Activated T-helper 1 cell treated with anti-CD3 and anti-CD28 coated beads, Interleukin-12 subunit alpha, Interleukin-12 subunit beta, Interleukin-2, Interleukin-4 antibody, amounts not matched to agents 30 ng/mL and 10 ng/mL and 1 ng/mL, durations not matched to agents 14 hours and 24 hours and 36 hours (primary cell): Measurements from ENCODE around the gene CORO2B. TPM values are rescaled to one million over a fixed set of nuclear protein-coding genes. Genes with fewer than 3 reads are reported as not detected.

ENCODE experiments used
- DNase-seq: peaks from one replicate; pipeline ENCODE4 v3.0.0; 2021; ENCODE audit warnings: low spot score
- H3K27ac Mint-ChIP-seq: one replicate; pipeline ENCODE4 v1.8.0; 2021; ENCODE audit warnings: mild to moderate bottlenecking, mixed read lengths
- H3K27me3 Mint-ChIP-seq: one replicate; pipeline ENCODE4 v1.8.0; 2022; ENCODE audit warnings: mild to moderate bottlenecking, moderate library complexity, mixed read lengths; ENCODE audit not compliant: insufficient read depth
- H3K36me3 Mint-ChIP-seq: one replicate; pipeline ENCODE4 v1.8.0; 2021; ENCODE audit warnings: low read depth, mixed read lengths
- H3K4me1 Mint-ChIP-seq: one replicate; pipeline ENCODE4 v1.8.0; 2021; ENCODE audit warnings: low read depth, mixed read lengths
- H3K4me3 Mint-ChIP-seq: one replicate; pipeline ENCODE4 v1.8.0; 2021; ENCODE audit warnings: mild to moderate bottlenecking, moderate library complexity, mixed read lengths
- H3K9me3 Mint-ChIP-seq: one replicate; pipeline ENCODE4 v1.8.0; 2021; ENCODE audit warnings: mixed read lengths
- intact Hi-C: fragments of 100-400 bp; cut with micrococcal nuclease; formaldehyde crosslinking; loops from one replicate; pipeline ENCODE4 v1.15.1; 2024
- total RNA-seq: library from RNA; stranded (reverse); gene quantifications from 2 replicates; pipeline ENCODE4 v1.2.3, GENCODE V29; 2022

The CORO2B gene
- total RNA-seq, 1 donor from 2014 or later = not detected

- H3K27ac Mint-ChIP-seq = no peak overlapping the region
- no peak overlapping the region for H3K4me3 Mint-ChIP-seq
- no peak for DNase-seq
- no peaks in the 10 kb centered on the region for H3K9me3 Mint-ChIP-seq
- no peaks in the 10 kb centered on the region for H3K36me3 Mint-ChIP-seq
- peaks cover 6% of the 10 kb centered on the region for H3K27me3 Mint-ChIP-seq
- H3K4me1 Mint-ChIP-seq = no peaks in the 10 kb centered on the region
- intact Hi-C loops = no loop called here
Observed at GRCh38 chr15:68715111-68715510, 136.3 kb downstream of the CORO2B start.

- intact Hi-C loops = no loop called here
- no peaks in the 10 kb centered on the region for H3K36me3 Mint-ChIP-seq
- no peaks in the 10 kb centered on the region for H3K4me1 Mint-ChIP-seq
- no peak overlapping the region for H3K4me3 Mint-ChIP-seq
- H3K9me3 Mint-ChIP-seq = no peaks in the 10 kb centered on the region
- no peak overlapping the region for H3K27ac Mint-ChIP-seq
- peaks cover 7% of the 10 kb centered on the region for H3K27me3 Mint-ChIP-seq
- DNase-seq = no peak
Observed at GRCh38 chr15:68717951-68718350, 139.2 kb downstream of the CORO2B start.

GRCh38 chr15:68718468-68718867 is 139.7 kb downstream of the CORO2B start:
- intact Hi-C loops = no loop called here
- H3K27ac Mint-ChIP-seq = no peak overlapping the region
- H3K4me1 Mint-ChIP-seq = no peaks in the 10 kb centered on the region
- H3K4me3 Mint-ChIP-seq = no peak overlapping the region
- no peak for DNase-seq
- no peaks in the 10 kb centered on the region for H3K36me3 Mint-ChIP-seq
- H3K9me3 Mint-ChIP-seq = no peaks in the 10 kb centered on the region
- peaks cover 7% of the 10 kb centered on the region for H3K27me3 Mint-ChIP-seq

GRCh38 chr15:68719051-68719450 is 140.3 kb downstream of the CORO2B start:
- no peaks in the 10 kb centered on the region for H3K36me3 Mint-ChIP-seq
- DNase-seq = no peak
- no peaks in the 10 kb centered on the region for H3K4me1 Mint-ChIP-seq
- no peaks in the 10 kb centered on the region for H3K9me3 Mint-ChIP-seq
- peaks cover 7% of the 10 kb centered on the region for H3K27me3 Mint-ChIP-seq
- H3K27ac Mint-ChIP-seq = no peak overlapping the region
- intact Hi-C loops = no loop called here
- no peak overlapping the region for H3K4me3 Mint-ChIP-seq

GRCh38 chr15:68719672-68720071 is 140.9 kb downstream of the CORO2B start:
- H3K4me1 Mint-ChIP-seq = no peaks in the 10 kb centered on the region
- H3K27ac Mint-ChIP-seq = no peak overlapping the region
- intact Hi-C loops = no loop called here
- H3K9me3 Mint-ChIP-seq = no peaks in the 10 kb centered on the region
- no peaks in the 10 kb centered on the region for H3K36me3 Mint-ChIP-seq
- H3K4me3 Mint-ChIP-seq = no peak overlapping the region
- H3K27me3 Mint-ChIP-seq = peaks cover 5% of the 10 kb centered on the region
- DNase-seq = no peak

GRCh38 chr15:68721886-68722285 is 143.1 kb downstream of the CORO2B start:
- Mint-ChIP-seq H3K27me3 (peaks cover 8% of the 10 kb centered on the region), H3K9me3 (no peaks in the 10 kb centered on the region), H3K36me3 (no peaks in the 10 kb centered on the region), H3K4me3 (no peak overlapping the region), H3K4me1 (no peaks in the 10 kb centered on the region), H3K27ac (no peak overlapping the region)
- intact Hi-C loops = no loop called here
- no peak for DNase-seq

GRCh38 chr15:68725736-68726135 is 146.9 kb downstream of the CORO2B start:
- Mint-ChIP-seq H3K27me3 (peaks cover 6% of the 10 kb centered on the region), H3K4me1 (no peaks in the 10 kb centered on the region), H3K36me3 (no peaks in the 10 kb centered on the region), H3K4me3 (no peak overlapping the region), H3K27ac (no peak overlapping the region), H3K9me3 (no peaks in the 10 kb centered on the region)
- no peak for DNase-seq
- intact Hi-C loops = no loop called here

GRCh38 chr15:68726246-68726645 is 147.5 kb downstream of the CORO2B start:
- no peak overlapping the region for H3K27ac Mint-ChIP-seq

GRCh38 chr15:68729789-68730411 is 151.1 kb downstream of the CORO2B start:
- no peaks in the 10 kb centered on the region for H3K36me3 Mint-ChIP-seq
- no peaks in the 10 kb centered on the region for H3K9me3 Mint-ChIP-seq
- intact Hi-C loops = loop anchor here (1.0 to 5.0 kb wide), 3 partner anchors 52 to 145 kb away; no protein-coding TSS in a partner anchor
- peaks cover 5% of the 10 kb centered on the region for H3K4me1 Mint-ChIP-seq
- no peak overlapping the region for H3K4me3 Mint-ChIP-seq
- peaks cover 12% of the 10 kb centered on the region for H3K27me3 Mint-ChIP-seq
- DNase-seq = no peak
- no peak overlapping the region for H3K27ac Mint-ChIP-seq

More at GRCh38 chr15:68726246-68726645, 147.5 kb downstream of the CORO2B start:
- no peak overlapping the region for H3K4me3 Mint-ChIP-seq
- H3K27me3 Mint-ChIP-seq = peaks cover 6% of the 10 kb centered on the region
- DNase-seq = no peak
- no peaks in the 10 kb centered on the region for H3K4me1 Mint-ChIP-seq
- no peaks in the 10 kb centered on the region for H3K36me3 Mint-ChIP-seq
- intact Hi-C loops = no loop called here
- no peaks in the 10 kb centered on the region for H3K9me3 Mint-ChIP-seq

- no peak overlapping the region for H3K4me3 Mint-ChIP-seq
- H3K27ac Mint-ChIP-seq = no peak overlapping the region
- no peak for DNase-seq
- H3K27me3 Mint-ChIP-seq = peaks cover 11% of the 10 kb centered on the region
- intact Hi-C loops = loop anchor here (1.0 to 5.0 kb wide), 3 partner anchors 52 to 145 kb away; no protein-coding TSS in a partner anchor
- no peaks in the 10 kb centered on the region for H3K36me3 Mint-ChIP-seq
- no peaks in the 10 kb centered on the region for H3K9me3 Mint-ChIP-seq
- peaks cover 5% of the 10 kb centered on the region for H3K4me1 Mint-ChIP-seq
Observed at GRCh38 chr15:68730471-68730919, 151.7 kb downstream of the CORO2B start.

GRCh38 chr15:68730976-68731897 is 152.4 kb downstream of the CORO2B start:
- no peaks in the 10 kb centered on the region for H3K9me3 Mint-ChIP-seq
- intact Hi-C loops = loop anchor here (1.0 to 5.0 kb wide), 3 partner anchors 51 to 144 kb away; no protein-coding TSS in a partner anchor
- no peak overlapping the region for H3K27ac Mint-ChIP-seq
- H3K4me3 Mint-ChIP-seq = no peak overlapping the region
- no peaks in the 10 kb centered on the region for H3K36me3 Mint-ChIP-seq
- DNase-seq = no peak
- peaks cover 5% of the 10 kb centered on the region for H3K4me1 Mint-ChIP-seq
- H3K27me3 Mint-ChIP-seq = peaks cover 7% of the 10 kb centered on the region

- H3K9me3 Mint-ChIP-seq = no peaks in the 10 kb centered on the region
- H3K27me3 Mint-ChIP-seq = peaks cover 12% of the 10 kb centered on the region
- no peaks in the 10 kb centered on the region for H3K36me3 Mint-ChIP-seq
- no peak for DNase-seq
- no peak overlapping the region for H3K27ac Mint-ChIP-seq
- peaks cover 5% of the 10 kb centered on the region for H3K4me1 Mint-ChIP-seq
- intact Hi-C loops = loop anchor here (5.0 kb wide), 1 partner anchor 50 kb away; no protein-coding TSS in a partner anchor
- H3K4me3 Mint-ChIP-seq = no peak overlapping the region
Observed at GRCh38 chr15:68732451-68732850, 153.7 kb downstream of the CORO2B start.

- intact Hi-C loops = loop anchor here (5.0 kb wide), 1 partner anchor 49 kb away; no protein-coding TSS in a partner anchor
- H3K4me1 Mint-ChIP-seq = peaks cover 5% of the 10 kb centered on the region
- H3K9me3 Mint-ChIP-seq = no peaks in the 10 kb centered on the region
- no peaks in the 10 kb centered on the region for H3K36me3 Mint-ChIP-seq
- H3K4me3 Mint-ChIP-seq = no peak overlapping the region
- peaks cover 12% of the 10 kb centered on the region for H3K27me3 Mint-ChIP-seq
- no peak for DNase-seq
- H3K27ac Mint-ChIP-seq = no peak overlapping the region
Observed at GRCh38 chr15:68733666-68734065, 154.9 kb downstream of the CORO2B start.
